ENCODE data around the gene POLE2. TPM values are rescaled to one million over a fixed set of nuclear protein-coding genes. Genes with fewer than 3 reads are reported as not detected.

Gene POLE2
- total RNA-seq, 2 experiments from 2014 or later, result 28.6 to 30.3 TPM

GRCh38 chr14:49636866-49637265, 51.1 kb downstream of the POLE2 start:
- Histone ChIP-seq H3K4me3 (ENCODE audit: low read depth, low read length, poor library complexity, severe bottlenecking) (no peak overlapping the region), H4K20me1 (ENCODE audit: insufficient read depth, low read length) (0 out of 2 replicates have a peak, but pooled peaks cover 4% of the 10 kb centered on the region), H3K4me1 (ENCODE audit: insufficient read depth, low read length, poor library complexity, severe bottlenecking) (peaks cover 20% of the 10 kb centered on the region), H2AFZ (ENCODE audit: low read length) (no peak overlapping the region), H3K9me3 (ENCODE audit: low read length) (no peaks in the 10 kb centered on the region), H3K36me3 (ENCODE audit: insufficient read depth, low read length) (peaks cover 62% of the 10 kb centered on the region), H3K27ac (ENCODE audit: low read depth, low read length, poor library complexity, severe bottlenecking) (no peak overlapping the region), H3K9me2 (ENCODE audit: insufficient read depth, low read length) (no peaks in the 10 kb centered on the region), H3K4me2 (ENCODE audit: low read length) (no peak overlapping the region), H3K79me2 (ENCODE audit: insufficient read depth, low read depth, low read length) (peaks cover 74% of the 10 kb centered on the region)
- BruUV-seq (replicated peaks), result no TSS peak
- DNase-seq (ENCODE audit: low spot score), result no peak
- CTCF ChIA-PET (ENCODE audit: unreplicated experiment), result interaction anchor here (0.7 kb wide), 1 partner anchor 216 kb away, joined by 3 read pairs; the partner anchor contains the start of gene NEMF
- TF ChIP-seq EZH2phosphoT487 (IDR thresholded peaks at IDR 0.05; ENCODE audit: borderline replicate concordance, low read depth, low read length), result no peak
- no peak for TF ChIP-seq CTCF (conservative IDR thresholded peaks at IDR 0.05; ENCODE audit: low read length)
- POLR2A ChIA-PET, result interaction anchor here (0.6 to 0.7 kb wide), 2 partner anchors 10 to 186 kb away, joined by 3 read pairs; no protein-coding TSS in a partner anchor
- intact Hi-C loops (cut with micrococcal nuclease; ENCODE audit: unreplicated experiment), result no loop called here

- peak within 1 kb of the TSS; percentile 78 for H3K4me3 ChIP-seq (ENCODE audit: low read depth, low read length, poor library complexity, severe bottlenecking)
- peak; percentile 85 for DNase-seq (ENCODE audit: low spot score)
- POLR2A ChIA-PET, result interaction anchor here (0.6 to 4.6 kb wide), 12 partner anchors 12 to 402 kb away, joined by 3 to 62 read pairs (median 4); partner anchors contain the start of genes KLHDC2, LRR1, MGAT2 and NEMF
- H3K4me1 ChIP-seq (ENCODE audit: insufficient read depth, low read length, poor library complexity, severe bottlenecking), result peaks cover 22% of the 10 kb centered on the region
- H4K20me1 ChIP-seq (ENCODE audit: insufficient read depth, low read length), result 0 out of 2 replicates have a peak, but pooled peaks cover 4% of the 10 kb centered on the region
- H2AFZ ChIP-seq (ENCODE audit: low read length), result peak within 1 kb of the TSS; percentile 65
- peaks cover 87% of the 10 kb centered on the region for H3K79me2 ChIP-seq (ENCODE audit: insufficient read depth, low read depth, low read length)
- intact Hi-C loops (cut with micrococcal nuclease; ENCODE audit: unreplicated experiment), result loop anchor here (1.0 to 5.0 kb wide), 12 partner anchors 14 to 898 kb away; partner anchors contain the start of genes DMAC2L, KLHDC2, L2HGDH and MAP4K5
- peak within 1 kb of the TSS; percentile 93 for H3K27ac ChIP-seq (ENCODE audit: low read depth, low read length, poor library complexity, severe bottlenecking)
- CTCF ChIA-PET (ENCODE audit: unreplicated experiment), result interaction anchor here (1.0 to 1.5 kb wide), 3 partner anchors 36 to 481 kb away, joined by 4 to 6 read pairs (median 5); partner anchors contain the start of genes LRR1, NEMF and VCPKMT
- TF ChIP-seq EZH2phosphoT487 (IDR thresholded peaks at IDR 0.05; ENCODE audit: borderline replicate concordance, low read depth, low read length) (no peak), CTCF (conservative IDR thresholded peaks at IDR 0.05; ENCODE audit: low read length) (no peak; the same call in 1 of the 2 replicates)
- BruUV-seq (replicated peaks), result no TSS peak
- H3K4me2 ChIP-seq (ENCODE audit: low read length), result peak within 1 kb of the TSS; percentile 68
- H3K36me3 ChIP-seq (ENCODE audit: insufficient read depth, low read length), result peaks cover 54% of the 10 kb centered on the region
- H3K9me2 ChIP-seq (ENCODE audit: insufficient read depth, low read length), result no peaks in the 10 kb centered on the region
- H3K9me3 ChIP-seq (ENCODE audit: low read length), result no peaks in the 10 kb centered on the region; the same call in 1 of the 2 replicates
Observed at GRCh38 chr14:49634547-49635334, 53.3 kb downstream of the POLE2 start, which contains the start of gene DNAAF2. TSS of gene DNAAF2 (minus strand) at chr14:49635244. CDS start at chr14:49635149, 95 bp downstream.

Data from OCI-LY7 (cell line).